HepG2 (cell line): Measurements from ENCODE around the gene TNP2. TPM values are rescaled to one million over a fixed set of nuclear protein-coding genes. Genes with fewer than 3 reads are reported as not detected.

Experiments
- ARID5B ChIP-seq: IDR thresholded peaks from 2 replicates; pipeline ENCODE4 v1.4.0; 2020; ENCODE audit warnings: mild to moderate bottlenecking, missing genetic modification reagents
- BCLAF1 ChIP-seq: fragments of 450-650 bp; IDR thresholded peaks from 2 replicates; pipeline ENCODE4 v1.6.1; 2017; ENCODE audit warnings: mild to moderate bottlenecking
- FLYWCH1 ChIP-seq: sonication (generic); formaldehyde crosslinking; IDR thresholded peaks from 2 replicates; pipeline ENCODE4 v1.8.1; 2023; ENCODE audit warnings: mild to moderate bottlenecking, missing genetic modification reagents
- HBP1 ChIP-seq: IDR thresholded peaks from 2 replicates; pipeline ENCODE4 v1.6.1; 2016; ENCODE audit warnings: low read depth, control low read depth
- HDAC2 ChIP-seq: sonication (generic); formaldehyde crosslinking; IDR thresholded peaks from 2 replicates; pipeline ENCODE4 v1.4.0; 2020; ENCODE audit warnings: missing genetic modification reagents
- HIC2 ChIP-seq: sonication (generic); formaldehyde crosslinking; IDR thresholded peaks from 2 replicates; pipeline ENCODE4 v1.9.0; 2022; ENCODE audit warnings: low read depth, missing genetic modification reagents
- HNF1A ChIP-seq, 2 experiments: sonication (generic) in 1 of 2; formaldehyde crosslinking in 1 of 2; IDR thresholded peaks; 2 replicates each; pipeline versions ENCODE4 v1.4.0 to v1.6.1; 2016 to 2020; ENCODE audit warnings: borderline replicate concordance in 1 of 2, low read depth in 1 of 2, mild to moderate bottlenecking in 1 of 2, missing genetic modification reagents in 1 of 2
- HNRNPUL1 ChIP-seq: fragments of 200-400 bp; formaldehyde crosslinking; IDR thresholded peaks from 2 replicates; pipeline ENCODE4 v1.6.1; 2017; ENCODE audit warnings: low read depth, mild to moderate bottlenecking, low read length, moderate library complexity
- HOXA3 ChIP-seq: sonication (generic); formaldehyde crosslinking; IDR thresholded peaks from 2 replicates; pipeline ENCODE4 v1.5.0; 2020; ENCODE audit warnings: missing genetic modification reagents
- MTERF4 ChIP-seq: sonication (generic); formaldehyde crosslinking; IDR thresholded peaks from 2 replicates; pipeline ENCODE4 v1.8.0; 2023; ENCODE audit warnings: mild to moderate bottlenecking, missing genetic modification reagents
- TEAD2 ChIP-seq: sonication (generic); formaldehyde crosslinking; IDR thresholded peaks from 2 replicates; pipeline ENCODE4 v1.9.0; 2021; ENCODE audit warnings: missing genetic modification reagents
- ZNF513 ChIP-seq: sonication (generic); formaldehyde crosslinking; conservative IDR thresholded peaks from 2 replicates; pipeline ENCODE4 v1.5.0; 2020; ENCODE audit warnings: missing genetic modification reagents
- polyA plus RNA-seq, 8 experiments: library from polyadenylated mRNA; depleted of rRNA in 3 of 8; stranded (reverse) in 7 of 8; unstranded in 1 of 8; fragments of >200 nt; fragmentation: Illumina TruSeq in 4 of 8; extraction: Trizol in 4 of 8; gene quantifications; 2 replicates each; pipeline versions ENCODE4 v1.2.1 to v1.2.3, GENCODE V29; 2011 to 2016; ENCODE audit warnings: low read depth in 4 of 8, missing spikeins in 1 of 8, mixed read lengths in 1 of 8; ENCODE audit not compliant: insufficient read depth in 1 of 8
- total RNA-seq, 5 experiments: library from RNA; depleted of rRNA; stranded (reverse); fragments of >200 nt; fragmentation: Illumina TruSeq; extraction: Trizol; gene quantifications; 2 replicates each; pipeline ENCODE4 v1.2.3, GENCODE V29; 2016; ENCODE audit warnings: low read depth in 1 of 5

TNP2 gene
- total and polyA plus RNA-seq, 2 of the 13 experiments (the other 11 are each of a cell fraction or from before 2014, with no cell fraction given): not detected

- TF ChIP-seq HIC2 (CRISPR knock-in tag): no peak
- peak; percentile 44; the same call in 1 of the 2 replicates for TF ChIP-seq HNRNPUL1
- TF ChIP-seq HOXA3 (CRISPR knock-in tag): no peak
- peak; percentile 53 for TF ChIP-seq ARID5B (CRISPR knock-in tag)
- TF ChIP-seq HNF1A (IDR thresholded peaks at IDR 0.05; ENCODE audit: low read depth): peak; percentile 95
- TF ChIP-seq HNF1A (CRISPR knock-in tag; IDR thresholded peaks at IDR 0.05; ENCODE audit: borderline replicate concordance): peak; percentile 95
- TF ChIP-seq FLYWCH1 (CRISPR knock-in tag): no peak
- no peak for TF ChIP-seq BCLAF1
- TF ChIP-seq HBP1 (CRISPR knock-in tag): no peak
- no peak for TF ChIP-seq MTERF4
- no peak for TF ChIP-seq ZNF513 (CRISPR knock-in tag)
- no peak for TF ChIP-seq TEAD2
- 0 out of 2 replicates have a peak, but pooled peaks have one; percentile 33 for TF ChIP-seq HDAC2 (CRISPR knock-in tag)
Measured at GRCh38 chr16:11235703-11235991, 33.5 kb downstream of the TNP2 start (continued).
